IMR-90 (cell line): ENCODE measurements around the gene RRP8. TPM values are rescaled to one million over a fixed set of nuclear protein-coding genes. Genes with fewer than 3 reads are reported as not detected.

ENCODE experiments used
- ATAC-seq: fragments of 200-7000 bp; cut with Tn5 transposase; 2 replicates; pipeline ENCODE4 v1.9.1; 2020; ENCODE audit warnings: low read depth, mild to moderate bottlenecking, moderate library complexity
- BruUV-seq: library from RNA; stranded (reverse); fragments of 400-500 nt; replicated peaks from 2 replicates; lab custom pipeline; 2021; lab: Mats Ljungman, UMichigan
- CTCF ChIA-PET: fragments of 300-600 bp; formaldehyde crosslinking; extraction: SDS; loops from one replicate; lab custom pipeline; 2021; ENCODE audit warnings: antibody characterized with exemption; lab: Yijun Ruan, JAX
- POLR2A ChIA-PET: fragments of 300-600 bp; sonication (Branson Sonifier 250); formaldehyde crosslinking; loops from one replicate; lab custom pipeline; 2022; ENCODE audit warnings: antibody characterized with exemption; ENCODE audit not compliant: unreplicated experiment; lab: Charles Lee
- DNase-seq: peaks from one replicate; pipeline ENCODE4 v3.0.0; 2013
- H2AFZ ChIP-seq: replicated peaks from 2 replicates; pipeline ENCODE3; 2013; ENCODE audit warnings: low read length, mild to moderate bottlenecking; ENCODE audit not compliant: poor library complexity
- H2AK5ac ChIP-seq: 2 replicates; pipeline ENCODE4 v1.6.1; 2013; ENCODE audit warnings: low read depth, low read length, inconsistent platforms
- H2AK9ac ChIP-seq: replicated peaks from 2 replicates; pipeline ENCODE3; 2013; ENCODE audit warnings: mild to moderate bottlenecking, low read depth, low read length, moderate library complexity; ENCODE audit not compliant: poor library complexity
- H2BK120ac ChIP-seq: 2 replicates; pipeline ENCODE4 v1.6.1; 2013; ENCODE audit warnings: low read depth, low read length, inconsistent platforms
- H2BK15ac ChIP-seq: 3 replicates; pipeline ENCODE4 v1.6.1; 2013; ENCODE audit warnings: low read depth, low read length, inconsistent platforms
- H2BK20ac ChIP-seq: 2 replicates; pipeline ENCODE4 v1.6.1; 2013; ENCODE audit warnings: low read depth, mild to moderate bottlenecking, inconsistent platforms, low read length, moderate library complexity
- H2BK5ac ChIP-seq: 2 replicates; pipeline ENCODE4 v1.6.1; 2013; ENCODE audit warnings: mild to moderate bottlenecking, low read depth, low read length, inconsistent platforms; ENCODE audit not compliant: poor library complexity, severe bottlenecking
- H3K14ac ChIP-seq: replicated peaks from 2 replicates; pipeline ENCODE4 v1.6.1; 2013; ENCODE audit warnings: low read depth, low read length, inconsistent platforms
- H3K18ac ChIP-seq: 2 replicates; pipeline ENCODE4 v1.6.1; 2013; ENCODE audit warnings: low read depth, low read length, control low read depth
- H3K23ac ChIP-seq: 2 replicates; pipeline ENCODE4 v1.6.1; 2013; ENCODE audit warnings: low read depth, low read length, inconsistent platforms
- H3K27ac ChIP-seq: 2 replicates; pipeline ENCODE4 v1.5.1; 2013; ENCODE audit warnings: mild to moderate bottlenecking, control low read depth, low read length; ENCODE audit not compliant: insufficient read depth
- H3K27me3 ChIP-seq: 2 replicates; pipeline ENCODE4 v1.6.1; 2013; ENCODE audit warnings: low read length; ENCODE audit not compliant: control insufficient read depth, insufficient read depth
- H3K36me3 ChIP-seq: 2 replicates; pipeline ENCODE4 v1.6.1; 2013; ENCODE audit warnings: low read length, mixed read lengths; ENCODE audit not compliant: control insufficient read depth, insufficient read depth
- H3K4ac ChIP-seq: 2 replicates; pipeline ENCODE4 v1.6.1; 2013; ENCODE audit warnings: low read depth, low read length, inconsistent platforms
- H3K4me1 ChIP-seq: 2 replicates; pipeline ENCODE4 v1.6.1; 2013; ENCODE audit warnings: low read length, mixed read lengths; ENCODE audit not compliant: control insufficient read depth, insufficient read depth
- H3K4me2 ChIP-seq: 2 replicates; pipeline ENCODE4 v1.6.1; 2013; ENCODE audit warnings: low read depth, mild to moderate bottlenecking, control low read depth, low read length, moderate library complexity
- H3K4me3 ChIP-seq: 2 replicates; pipeline ENCODE4 v1.5.1; 2013; ENCODE audit warnings: low read depth, mild to moderate bottlenecking, control low read depth, low read length, moderate library complexity; ENCODE audit not compliant: insufficient read depth
- H3K56ac ChIP-seq: 2 replicates; pipeline ENCODE4 v1.6.1; 2013; ENCODE audit warnings: low read length, inconsistent platforms; ENCODE audit not compliant: insufficient read depth; ENCODE audit errors: extremely low read depth
- H3K79me1 ChIP-seq, 2 experiments: 2 replicates each; pipeline ENCODE4 v1.6.1; 2013; ENCODE audit warnings: low read length in 2 of 2, inconsistent platforms in 1 of 2, low read depth in 1 of 2
- H3K9ac ChIP-seq: 2 replicates; pipeline ENCODE4 v1.6.1; 2013; ENCODE audit warnings: low read depth, low read length, control low read depth
- H3K9me1 ChIP-seq: 2 replicates; pipeline ENCODE4 v1.6.1; 2013; ENCODE audit warnings: low read length, inconsistent platforms; ENCODE audit not compliant: insufficient read depth
- H3K9me3 ChIP-seq: 2 replicates; pipeline ENCODE4 v1.6.1; 2013; ENCODE audit warnings: low read length; ENCODE audit not compliant: control insufficient read depth, insufficient read depth
- H4K20me1 ChIP-seq: 2 replicates; pipeline ENCODE4 v1.6.1; 2013; ENCODE audit warnings: low read length, inconsistent platforms; ENCODE audit not compliant: insufficient read depth
- H4K5ac ChIP-seq: 2 replicates; pipeline ENCODE4 v1.6.1; 2013; ENCODE audit warnings: mild to moderate bottlenecking, low read depth, low read length, control low read depth
- H4K8ac ChIP-seq, 2 experiments: 2 replicates each; pipeline ENCODE4 v1.6.1; 2013; ENCODE audit warnings: low read depth in 2 of 2, low read length in 2 of 2, control low read depth in 1 of 2, inconsistent platforms in 1 of 2
- H4K91ac ChIP-seq: 2 replicates; pipeline ENCODE4 v1.6.1; 2013; ENCODE audit warnings: low read depth, low read length, inconsistent platforms; ENCODE audit not compliant: insufficient read depth
- BHLHE40 ChIP-seq: fragments of 150-350 bp; IDR thresholded peaks from 2 replicates; pipeline ENCODE4 v1.6.1; 2016; ENCODE audit warnings: mild to moderate bottlenecking, low read depth, low read length
- CEBPB ChIP-seq: IDR thresholded peaks from 2 replicates; pipeline ENCODE4 v1.6.1; 2012; ENCODE audit warnings: low read depth, low read length, improper control_type of control experiment
- CHD1 ChIP-seq: IDR thresholded peaks from 2 replicates; pipeline ENCODE4 v1.6.1; 2012; ENCODE audit warnings: low read depth, low read length, improper control_type of control experiment
- CTCF ChIP-seq: conservative IDR thresholded peaks from 2 replicates; pipeline ENCODE4 v1.5.1; 2012; ENCODE audit warnings: mild to moderate bottlenecking, low read depth, low read length, improper control_type of control experiment
- ELK1 ChIP-seq: fragments of 150-350 bp; IDR thresholded peaks from 2 replicates; pipeline ENCODE4 v1.6.1; 2016; ENCODE audit warnings: low read depth, mild to moderate bottlenecking, low read length, moderate library complexity, borderline replicate concordance
- FOS ChIP-seq: fragments of 150-350 bp; IDR thresholded peaks from 2 replicates; pipeline ENCODE4 v1.6.1; 2016; ENCODE audit warnings: low read depth, low read length
- MAFK ChIP-seq: IDR thresholded peaks from 2 replicates; pipeline ENCODE4 v1.6.1; 2012; ENCODE audit warnings: low read depth, low read length, improper control_type of control experiment
- MAZ ChIP-seq: IDR thresholded peaks from 2 replicates; pipeline ENCODE4 v1.6.1; 2012; ENCODE audit warnings: low read depth, mild to moderate bottlenecking, low read length, improper control_type of control experiment, moderate library complexity, borderline replicate concordance
- MXI1 ChIP-seq: IDR thresholded peaks from 2 replicates; pipeline ENCODE4 v1.6.1; 2012; ENCODE audit warnings: low read depth, mild to moderate bottlenecking, low read length, moderate library complexity, borderline replicate concordance
- NFE2L2 ChIP-seq: fragments of 150-350 bp; IDR thresholded peaks from 2 replicates; pipeline ENCODE4 v1.6.1; 2016; ENCODE audit warnings: low read depth, mild to moderate bottlenecking, low read length
- POLR2A ChIP-seq: IDR thresholded peaks from 2 replicates; pipeline ENCODE4 v1.6.1; 2012; ENCODE audit warnings: mild to moderate bottlenecking, low read depth, low read length
- RAD21 ChIP-seq: IDR thresholded peaks from 2 replicates; pipeline ENCODE4 v1.6.1; 2012; ENCODE audit warnings: low read length, improper control_type of control experiment
- RCOR1 ChIP-seq: IDR thresholded peaks from 2 replicates; pipeline ENCODE4 v1.6.1; 2012; ENCODE audit warnings: mild to moderate bottlenecking, low read length, improper control_type of control experiment; ENCODE audit not compliant: insufficient replicate concordance
- RFX5 ChIP-seq: IDR thresholded peaks from 2 replicates; pipeline ENCODE4 v1.8.0; 2012; ENCODE audit warnings: low read depth, mild to moderate bottlenecking, low read length, moderate library complexity
- SMC3 ChIP-seq: fragments of 150-350 bp; IDR thresholded peaks from 2 replicates; pipeline ENCODE4 v1.6.1; 2016; ENCODE audit warnings: low read depth, mild to moderate bottlenecking, antibody characterized with exemption, low read length, moderate library complexity
- USF2 ChIP-seq: fragments of 150-350 bp; IDR thresholded peaks from 2 replicates; pipeline ENCODE4 v1.6.1; 2017; ENCODE audit warnings: mild to moderate bottlenecking, antibody characterized with exemption, low read length, low read depth
- WGBS, 2 experiments: methylation state at CpG; one replicate each; pipeline versions ENCODE4 v1.1.5 to v1.1.7; 2013; ENCODE audit warnings: missing lambda C conversion rate in 2 of 2; ENCODE audit not compliant: insufficient read length in 1 of 2; ENCODE audit errors: extremely low coverage in 2 of 2; 5-methylcytosine and 5-hydroxymethylcytosine counted together
- dilution Hi-C: fragments of 300-500 bp; cut with HindIII; formaldehyde crosslinking; loops from one replicate; pipeline ENCODE4 v1.14.3; 2018; ENCODE audit warnings: low sequenced_read_pairs; ENCODE audit not compliant: unreplicated experiment
- in situ Hi-C: fragments of 300-500 bp; cut with MboI; formaldehyde crosslinking; loops from 3 replicates; pipeline ENCODE4 v1.14.3; 2019; ENCODE audit warnings: low sequenced_read_pairs, inconsistent platforms, mixed read lengths
- intact Hi-C: fragments of 100-400 bp; cut with micrococcal nuclease; formaldehyde crosslinking; loops from 2 replicates; pipeline ENCODE4 v1.10.0; 2022
- polyA plus RNA-seq, 3 experiments: library from polyadenylated mRNA; depleted of rRNA; stranded (reverse); fragments of >200 nt; gene quantifications; 2 replicates each; pipeline ENCODE4 v1.2.3, GENCODE V29; 2012; ENCODE audit warnings: low replicate concordance in 1 of 3
- total RNA-seq: library from RNA; depleted of rRNA; stranded (reverse); fragments of >200 nt; gene quantifications from 2 replicates; pipeline ENCODE4 v1.2.3, GENCODE V29; 2012

RRP8 gene
- total and polyA plus RNA-seq, 2 of the 4 experiments (the other 2 are of a cell fraction) = 10.8 to 11.5 TPM

- no peak overlapping the region for H2BK20ac ChIP-seq
- H3K9me1 ChIP-seq = no peaks in the 10 kb centered on the region
- TF ChIP-seq RCOR1 (no peak), POLR2A (no peak), RFX5 (no peak), BHLHE40 (no peak), MXI1 (no peak), CHD1 (no peak), SMC3 (no peak), FOS (no peak), MAFK (no peak), NFE2L2 (no peak), CTCF (no peak), CEBPB (no peak), ELK1 (no peak), MAZ (no peak), RAD21 (no peak), USF2 (no peak)
- no peak overlapping the region for H3K18ac ChIP-seq
- H3K9me3 ChIP-seq = no peaks in the 10 kb centered on the region
- no peak overlapping the region for H2AFZ ChIP-seq
- H3K36me3 ChIP-seq = peaks cover 78% of the 10 kb centered on the region
- H3K27ac ChIP-seq = no peak overlapping the region
- no peak overlapping the region for H4K5ac ChIP-seq
- no peak overlapping the region for H3K4me2 ChIP-seq
- H2AK5ac ChIP-seq = no peak overlapping the region
- H2BK5ac ChIP-seq = no peak overlapping the region
- H4K20me1 ChIP-seq = no peaks in the 10 kb centered on the region
- no peaks in the 10 kb centered on the region for H3K79me1 ChIP-seq
- H3K27me3 ChIP-seq = no peaks in the 10 kb centered on the region
- ChIA-PET CTCF (interaction anchor here (0.6 kb wide), 1 partner anchor 72 kb away, joined by 4 read pairs; no protein-coding TSS in a partner anchor), POLR2A (interaction anchor here (0.7 kb wide), 1 partner anchor 204 kb away, joined by 4 read pairs; no protein-coding TSS in a partner anchor)
- no peak overlapping the region for H3K9ac ChIP-seq
- dilution Hi-C loops (no loop called here), in situ Hi-C loops (no loop called here), intact Hi-C loops (no loop called here)
- no TSS peak for BruUV-seq
- no peak for DNase-seq
- no peak overlapping the region for H2BK120ac ChIP-seq
- no peak overlapping the region for H3K4ac ChIP-seq
- 100% methylated on average over 1 of the region's 4 CpGs; no CpG with 5 or more reads in 1 of the 2 experiments for WGBS, 2 experiments
- H3K4me3 ChIP-seq = no peak overlapping the region
- H3K23ac ChIP-seq = no peak overlapping the region
- no peak overlapping the region for H2BK15ac ChIP-seq
- H4K91ac ChIP-seq = no peak overlapping the region
- H3K4me1 ChIP-seq = no peaks in the 10 kb centered on the region
- ATAC-seq = no peak
- no peak overlapping the region for H3K56ac ChIP-seq
- H4K8ac ChIP-seq = no peak overlapping the region
- H2AK9ac ChIP-seq = no peak overlapping the region
- no peak overlapping the region for H3K14ac ChIP-seq
Observed at GRCh38 chr11:6628526-6628925, 25.1 kb upstream of the RRP8 start.
